Subcutaneous abdominal adipose tissue (tissue), 5 donors: Measurements from ENCODE around the gene EHF.

ENCODE experiments used
- H3K27ac ChIP-seq: one replicate; pipeline ENCODE4 v1.7.0; 2013; ENCODE audit warnings: low read depth, mild to moderate bottlenecking, inconsistent platforms, low read length, moderate library complexity
- H3K27me3 ChIP-seq, 5 donors: one replicate each; pipeline ENCODE4 v1.7.0; 2013; ENCODE audit warnings: low read length in 5 of 5, inconsistent platforms in 1 of 5; ENCODE audit not compliant: control insufficient read depth in 5 of 5, insufficient read depth in 4 of 5
- H3K36me3 ChIP-seq, 5 donors: one replicate each; pipeline ENCODE4 v1.7.0; 2013; ENCODE audit warnings: low read length in 5 of 5; ENCODE audit not compliant: control insufficient read depth in 5 of 5, insufficient read depth in 5 of 5
- H3K4me1 ChIP-seq, 5 donors: one replicate each; pipeline ENCODE4 v1.7.0; 2013; ENCODE audit warnings: low read length in 5 of 5, mild to moderate bottlenecking in 3 of 5, moderate library complexity in 1 of 5; ENCODE audit not compliant: control insufficient read depth in 5 of 5, insufficient read depth in 5 of 5
- H3K4me3 ChIP-seq, 5 donors: one replicate each; pipeline ENCODE4 v1.7.0; 2013; ENCODE audit warnings: low read length in 5 of 5, low read depth in 1 of 5
- H3K9ac ChIP-seq, 5 donors: one replicate each; pipeline ENCODE4 v1.7.0; 2013; ENCODE audit warnings: low read length in 5 of 5, mild to moderate bottlenecking in 4 of 5, moderate library complexity in 3 of 5
- H3K9me3 ChIP-seq, 5 donors: one replicate each; pipeline ENCODE4 v1.7.0; 2013; ENCODE audit warnings: low read length in 5 of 5; ENCODE audit not compliant: control insufficient read depth in 5 of 5
- donor health status: healthy.
- donor health status: healthy.
- donor health status: healthy.
- donor health status: healthy.
- donor health status: healthy.

EHF gene

DNA sequence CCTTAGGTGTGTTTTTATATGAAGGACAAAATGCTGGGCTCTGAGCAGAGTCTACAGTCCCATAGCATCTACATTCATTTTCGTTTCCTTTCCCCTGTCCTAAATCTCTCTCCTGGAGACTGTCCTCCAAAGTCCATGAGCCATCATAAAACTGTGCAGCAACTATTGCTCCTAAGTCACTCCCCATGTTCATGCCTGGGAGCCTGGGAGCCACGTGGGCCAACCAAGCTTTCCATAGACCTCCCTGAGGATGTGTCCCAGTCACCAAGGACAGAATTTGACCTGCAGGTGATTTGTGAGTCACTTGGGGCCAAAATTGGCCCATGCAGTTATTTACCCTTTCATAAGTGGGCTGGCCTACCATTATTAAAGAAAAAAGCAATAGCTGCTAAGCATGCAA is 28.7 kb downstream of the EHF start:
- H3K27me3 ChIP-seq, result no peaks in the 10 kb centered on the region
- no peaks in the 10 kb centered on the region for H3K9me3 ChIP-seq
- no peaks in the 10 kb centered on the region for H3K36me3 ChIP-seq
- no peak overlapping the region for H3K27ac ChIP-seq
- peaks cover 0 to 39% (median 16%) of the 10 kb centered on the region in 5 donors for H3K4me1 ChIP-seq
- H3K9ac ChIP-seq, result no peak overlapping the region
- no peak overlapping the region for H3K4me3 ChIP-seq

DNA sequence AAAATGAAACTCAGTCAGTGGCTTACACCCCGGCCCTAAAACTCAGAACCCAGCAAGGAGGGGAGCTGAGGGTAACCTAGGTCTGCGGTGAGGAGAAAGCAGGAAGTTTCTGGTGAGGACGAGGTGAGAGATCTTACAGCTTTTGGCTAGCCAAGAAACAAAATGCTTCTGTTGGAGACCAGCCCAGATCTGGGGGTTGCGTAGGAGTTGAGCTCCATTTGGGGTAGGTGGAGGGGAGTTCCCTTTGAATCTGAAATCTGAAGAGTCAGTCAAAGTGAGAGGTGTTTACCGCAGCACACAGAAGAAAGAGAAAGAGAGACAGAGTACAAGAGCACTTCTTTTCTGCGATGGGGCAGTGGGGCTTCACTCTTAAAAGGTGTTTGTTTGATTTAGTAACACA is 29.6 kb downstream of the EHF start:
- no peak overlapping the region for H3K27ac ChIP-seq
- no peak overlapping the region for H3K4me3 ChIP-seq
- H3K27me3 ChIP-seq, result no peaks in the 10 kb centered on the region
- no peaks in the 10 kb centered on the region for H3K9me3 ChIP-seq
- no peak overlapping the region for H3K9ac ChIP-seq
- no peaks in the 10 kb centered on the region for H3K36me3 ChIP-seq
- peaks cover 0 to 46% (median 23%) of the 10 kb centered on the region in 5 donors for H3K4me1 ChIP-seq

DNA sequence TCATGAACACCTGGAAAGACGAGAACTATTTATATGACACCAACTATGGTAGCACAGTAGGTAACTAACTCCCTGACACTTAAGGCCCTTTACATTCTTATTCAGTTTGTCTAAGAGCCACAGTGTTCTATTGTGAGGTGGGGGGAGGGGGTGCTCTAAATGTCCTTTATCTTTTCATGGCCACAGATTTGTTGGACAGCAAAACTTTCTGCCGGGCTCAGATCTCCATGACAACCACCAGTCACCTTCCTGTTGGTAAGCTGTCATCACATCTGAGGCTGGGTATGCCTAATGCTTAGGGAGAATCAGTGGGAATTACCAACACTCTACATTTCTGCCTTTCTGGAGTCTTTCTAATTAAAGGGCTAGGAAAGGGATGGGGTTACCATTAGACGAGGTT is 30.7 kb downstream of the EHF start:
- Histone ChIP-seq H3K27ac (no peak overlapping the region), H3K27me3 (no peaks in the 10 kb centered on the region), H3K9me3 (no peaks in the 10 kb centered on the region), H3K4me1 (peaks cover 0 to 46% (median 23%) of the 10 kb centered on the region in 5 donors), H3K4me3 (no peak overlapping the region), H3K36me3 (no peaks in the 10 kb centered on the region), H3K9ac (no peak overlapping the region)

DNA sequence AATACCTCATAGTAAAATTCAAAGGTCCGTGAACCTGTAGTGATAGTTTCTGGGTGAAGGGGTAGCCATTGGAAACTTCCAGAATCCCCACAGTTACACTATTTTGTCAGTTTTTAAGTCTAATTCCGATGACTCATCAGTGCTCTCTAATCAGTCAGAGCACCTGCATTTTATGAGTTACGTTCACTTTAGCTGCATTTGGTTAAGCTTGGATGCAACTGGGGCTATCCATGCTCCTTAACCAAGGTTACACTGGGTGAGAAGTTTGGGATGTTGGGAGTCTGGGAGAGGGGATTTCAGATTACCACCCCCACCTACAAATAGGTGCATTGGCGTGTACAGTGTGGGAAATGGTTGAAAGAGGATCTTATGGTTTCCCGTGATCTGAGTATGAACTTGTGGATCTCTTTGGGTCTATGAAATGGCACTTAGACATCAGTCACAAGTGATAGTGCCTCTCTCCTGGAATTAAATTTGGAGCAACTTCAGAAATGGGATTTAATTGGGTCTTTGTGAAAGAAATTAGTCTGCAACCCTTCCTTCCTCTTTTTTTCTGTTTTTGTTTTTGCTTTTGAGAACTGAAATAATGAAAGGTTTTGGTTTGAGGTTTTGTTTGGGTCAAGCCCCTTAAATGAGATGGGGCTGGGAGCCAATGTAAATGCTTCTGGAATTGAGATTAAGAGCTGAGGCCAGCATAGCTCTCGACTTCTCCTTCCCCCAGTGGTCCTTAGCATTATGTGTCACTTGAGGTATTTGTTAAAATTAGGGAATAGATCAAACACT is 31.5 kb downstream of the EHF start:
- H3K27ac ChIP-seq, result no peak overlapping the region
- H3K36me3 ChIP-seq, result no peaks in the 10 kb centered on the region
- peaks cover 0 to 46% (median 23%) of the 10 kb centered on the region in 5 donors for H3K4me1 ChIP-seq
- no peak overlapping the region for H3K4me3 ChIP-seq
- H3K27me3 ChIP-seq, result no peaks in the 10 kb centered on the region
- no peak overlapping the region for H3K9ac ChIP-seq
- no peaks in the 10 kb centered on the region for H3K9me3 ChIP-seq

DNA sequence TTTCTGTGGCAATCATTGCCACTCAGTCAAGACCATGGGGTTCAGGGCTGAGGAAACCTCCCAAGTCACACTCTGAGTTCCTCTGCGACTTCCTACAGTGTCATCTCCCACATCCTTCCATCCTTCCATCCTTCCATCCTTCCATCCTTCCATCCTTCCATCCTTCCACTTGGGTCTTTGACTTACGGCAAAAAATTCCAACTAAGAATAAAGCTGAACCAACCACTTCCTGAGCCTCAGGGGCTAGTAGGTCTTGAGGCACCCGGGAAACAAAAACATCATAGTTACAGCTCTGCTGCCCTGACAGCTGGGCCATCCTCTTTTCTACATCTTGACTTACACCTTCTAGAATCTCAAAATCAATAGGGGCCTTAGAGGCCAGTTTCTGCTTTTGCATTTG is 32.1 kb downstream of the EHF start:
- Histone ChIP-seq H3K27me3 (no peaks in the 10 kb centered on the region), H3K4me3 (no peak overlapping the region), H3K36me3 (no peaks in the 10 kb centered on the region), H3K4me1 (peaks cover 0 to 46% (median 23%) of the 10 kb centered on the region in 5 donors), H3K27ac (no peak overlapping the region), H3K9me3 (no peaks in the 10 kb centered on the region), H3K9ac (no peak overlapping the region)

DNA sequence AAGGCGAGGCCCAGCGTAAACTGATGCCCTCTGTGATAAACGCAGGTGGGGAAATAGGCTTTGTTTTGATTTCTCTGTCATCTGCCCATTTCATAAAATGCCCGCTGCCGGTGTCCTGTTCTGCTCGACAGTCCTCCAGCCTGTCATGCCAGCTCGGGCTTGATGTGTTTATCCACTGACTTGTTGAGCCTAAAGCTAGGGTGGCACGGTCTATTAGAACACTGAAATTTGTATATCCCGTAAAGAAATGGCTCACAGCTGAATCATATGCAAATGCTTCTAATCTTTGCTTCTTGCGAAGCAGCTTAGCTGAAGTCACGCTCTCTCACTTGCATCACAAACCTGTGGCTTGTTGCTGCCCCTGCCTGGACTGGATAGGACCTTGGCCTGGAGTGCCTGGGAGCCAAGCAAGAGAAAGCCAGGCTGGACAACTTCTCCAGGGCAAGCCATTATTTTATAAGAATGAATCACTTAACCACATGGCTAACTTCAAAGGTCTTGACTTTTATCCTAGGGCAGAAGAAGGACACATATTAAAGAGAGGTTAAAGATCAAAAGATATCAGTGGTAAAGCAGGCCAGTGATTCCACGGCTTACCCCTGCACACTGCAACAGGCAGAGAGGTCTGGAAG is 33.1 kb downstream of the EHF start:
- Histone ChIP-seq H3K9me3 (no peaks in the 10 kb centered on the region), H3K27ac (peak overlapping the region; percentile 63), H3K36me3 (no peaks in the 10 kb centered on the region), H3K27me3 (no peaks in the 10 kb centered on the region), H3K9ac (peak overlapping the region in 1 of 5 donors; percentile 10), H3K4me3 (no peak overlapping the region), H3K4me1 (peaks cover 0 to 46% (median 23%) of the 10 kb centered on the region in 5 donors)

DNA sequence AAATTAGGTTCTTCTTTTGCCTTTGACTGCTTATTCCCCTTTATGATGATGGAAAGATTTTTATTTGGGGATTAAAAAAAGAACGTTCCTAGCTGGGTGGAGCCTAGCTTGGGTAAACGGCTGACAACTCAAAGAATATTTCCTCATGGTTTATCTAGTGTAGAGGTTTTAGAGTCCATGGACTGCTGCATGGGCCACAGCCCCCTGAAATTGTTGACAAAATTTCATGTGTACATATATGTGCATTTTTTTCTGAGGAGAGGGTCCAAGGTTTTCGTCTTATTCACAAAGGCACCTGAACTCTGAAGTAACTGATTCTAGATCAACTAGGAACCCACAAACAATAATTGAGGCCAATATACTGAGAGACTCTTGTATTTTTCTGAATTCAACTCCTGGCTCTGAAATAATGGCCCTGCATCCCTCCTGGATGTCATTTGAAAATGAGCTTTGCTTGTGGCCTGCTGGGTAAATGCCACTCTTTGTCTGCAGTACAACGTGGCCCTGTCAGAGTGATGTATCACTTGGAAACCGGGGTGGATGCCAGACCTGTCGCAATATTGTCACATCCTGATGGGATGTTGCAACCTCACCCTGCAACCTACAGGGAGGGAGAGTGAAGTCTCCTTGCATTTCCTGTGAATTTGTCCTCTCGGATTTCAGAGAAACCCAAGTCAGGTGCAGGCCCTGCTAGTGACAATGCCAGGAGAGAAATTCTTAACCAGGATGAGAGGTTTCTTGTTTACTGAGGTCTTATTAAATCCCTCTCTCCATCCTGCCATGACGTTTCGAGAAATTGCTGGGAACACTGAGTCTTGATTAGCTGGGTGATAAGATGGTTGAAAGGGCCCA is 33.8 kb downstream of the EHF start:
- H3K4me1 ChIP-seq, result peaks cover 0 to 42% (median 23%) of the 10 kb centered on the region in 5 donors
- H3K9me3 ChIP-seq, result no peaks in the 10 kb centered on the region
- no peaks in the 10 kb centered on the region for H3K36me3 ChIP-seq
- H3K27ac ChIP-seq, result peak overlapping the region; percentile 63
- no peak overlapping the region for H3K4me3 ChIP-seq
- no peaks in the 10 kb centered on the region for H3K27me3 ChIP-seq
- H3K9ac ChIP-seq, result peak overlapping the region in 1 of 5 donors; percentile 10

DNA sequence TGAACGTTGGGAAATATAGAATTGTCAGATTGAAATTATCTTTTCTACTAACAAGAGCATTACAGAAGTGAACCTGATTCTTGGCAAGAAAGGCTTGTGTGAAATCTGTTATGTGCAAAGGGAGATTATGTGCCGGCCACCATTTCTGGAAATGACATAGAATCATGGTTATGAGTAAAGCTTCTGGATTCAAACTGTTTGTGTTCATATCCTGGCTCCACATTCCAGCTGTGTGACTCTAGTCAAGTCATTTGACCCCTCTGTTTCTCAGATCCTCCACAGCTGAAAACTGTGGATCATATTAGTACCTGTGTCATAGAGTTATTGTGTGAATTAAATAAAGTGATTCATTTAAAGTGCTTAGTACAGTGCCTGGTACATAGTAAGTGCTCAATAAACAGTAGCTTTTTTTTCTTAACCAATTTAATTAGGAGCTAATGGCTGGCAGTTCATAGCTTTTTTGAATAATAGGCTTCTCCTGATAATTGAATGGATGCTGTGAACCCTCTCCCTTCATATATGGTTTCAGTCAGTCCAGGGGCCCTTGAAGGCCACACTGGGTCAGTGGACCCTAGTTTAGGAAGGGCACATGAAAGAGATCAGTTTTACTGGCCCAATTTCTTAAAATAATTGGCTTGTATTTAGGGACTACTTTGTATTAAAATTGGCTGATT is 34.6 kb downstream of the EHF start:
- Histone ChIP-seq H3K9ac (no peak overlapping the region), H3K27ac (peak overlapping the region; percentile 52), H3K27me3 (no peaks in the 10 kb centered on the region), H3K36me3 (no peaks in the 10 kb centered on the region), H3K4me1 (peaks cover 0 to 35% (median 18%) of the 10 kb centered on the region in 5 donors), H3K4me3 (no peak overlapping the region), H3K9me3 (no peaks in the 10 kb centered on the region)

DNA sequence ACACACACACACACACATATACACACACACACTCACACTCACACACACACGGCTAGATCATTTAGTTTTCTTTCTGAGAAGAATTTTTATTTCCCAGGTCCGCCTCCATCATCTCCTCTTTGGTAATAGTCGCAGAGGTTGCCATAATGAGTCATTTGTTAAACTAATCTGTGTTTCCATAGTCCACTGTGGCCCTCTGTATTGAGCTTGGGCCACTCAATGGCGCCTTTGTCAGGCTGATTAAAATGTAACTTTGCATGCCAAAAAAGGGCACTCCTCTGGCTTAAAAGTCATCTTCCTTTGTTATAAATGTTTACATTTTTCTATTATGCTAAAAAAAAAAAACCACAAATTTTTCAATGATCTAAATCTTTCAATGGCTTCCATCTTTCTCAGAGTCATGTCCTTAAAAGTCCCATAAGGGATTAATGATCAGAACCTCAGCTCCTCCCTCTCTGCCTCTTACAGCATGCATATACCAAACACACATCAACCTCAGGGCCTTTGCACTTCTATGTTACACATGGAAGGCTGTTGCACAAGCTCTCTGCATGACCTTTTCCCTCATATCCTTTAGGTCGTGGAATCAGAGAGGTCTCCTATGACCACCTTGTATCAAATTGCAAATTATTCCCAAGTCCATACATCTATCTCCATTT is 35.3 kb downstream of the EHF start:
- peaks cover 0 to 31% (median 16%) of the 10 kb centered on the region in 5 donors for H3K4me1 ChIP-seq
- H3K9ac ChIP-seq, result no peak overlapping the region
- H3K4me3 ChIP-seq, result no peak overlapping the region
- no peaks in the 10 kb centered on the region for H3K36me3 ChIP-seq
- no peaks in the 10 kb centered on the region for H3K9me3 ChIP-seq
- no peak overlapping the region for H3K27ac ChIP-seq
- H3K27me3 ChIP-seq, result no peaks in the 10 kb centered on the region
